ENCODE results near the gene CITED1.

Gene CITED1

GRCh38 chrX:72308566-72309296, 3.0 kb upstream of the CITED1 start:
- peak; percentile 33 for DNase-seq (ENCODE audit: low read depth, low spot score)

- no peak for DNase-seq (ENCODE audit: low read depth, low spot score)
Observed at GRCh38 chrX:72308209-72308565, 2.5 kb upstream of the CITED1 start.

- no peak for DNase-seq (ENCODE audit: low read depth, low spot score)
Observed at GRCh38 chrX:72307646-72308051, 1.9 kb upstream of the CITED1 start.

GRCh38 chrX:72306851-72307645, 1.3 kb upstream of the CITED1 start:
- DNase-seq (ENCODE audit: low read depth, low spot score): no peak

GRCh38 chrX:72306085-72306801, 529 bp upstream of the CITED1 start:
- no peak for DNase-seq (ENCODE audit: low read depth, low spot score)

- no peak for DNase-seq (ENCODE audit: low read depth, low spot score)
Observed at GRCh38 chrX:72304877-72305276, 837 bp downstream of the CITED1 start.

GRCh38 chrX:72301781-72302180, 3.9 kb downstream of the CITED1 start:
- no peak for DNase-seq (ENCODE audit: low read depth, low spot score)

- DNase-seq (ENCODE audit: low read depth, low spot score): no peak
Observed at GRCh38 chrX:72299891-72300630, 5.7 kb downstream of the CITED1 start.

- DNase-seq (ENCODE audit: low read depth, low spot score): no peak
Observed at GRCh38 chrX:72297953-72298730, 7.6 kb downstream of the CITED1 start.

- no peak for DNase-seq (ENCODE audit: low read depth, low spot score)
Observed at GRCh38 chrX:72296991-72297390, 8.7 kb downstream of the CITED1 start.

GRCh38 chrX:72295745-72296144, 10.0 kb downstream of the CITED1 start:
- DNase-seq (ENCODE audit: low read depth, low spot score): no peak

GRCh38 chrX:72294497-72294896, 11.2 kb downstream of the CITED1 start:
- no peak for DNase-seq (ENCODE audit: low read depth, low spot score)

GRCh38 chrX:72282302-72282701, 23.4 kb downstream of the CITED1 start:
- DNase-seq (ENCODE audit: low read depth, low spot score): no peak

GRCh38 chrX:72280321-72280845, 25.3 kb downstream of the CITED1 start:
- no peak for DNase-seq (ENCODE audit: low read depth, low spot score)

- no peak for DNase-seq (ENCODE audit: low read depth, low spot score)
Observed at GRCh38 chrX:72276478-72276953, 29.2 kb downstream of the CITED1 start.

- no peak for DNase-seq (ENCODE audit: low read depth, low spot score)
Observed at GRCh38 chrX:72274526-72274925, 31.2 kb downstream of the CITED1 start.

- DNase-seq (ENCODE audit: low read depth, low spot score): no peak
Observed at GRCh38 chrX:72273718-72274117, 32.0 kb downstream of the CITED1 start.

- DNase-seq (ENCODE audit: low read depth, low spot score): no peak
Observed at GRCh38 chrX:72272868-72273267, 32.8 kb downstream of the CITED1 start.

GRCh38 chrX:72271812-72272211, 33.9 kb downstream of the CITED1 start:
- DNase-seq (ENCODE audit: low read depth, low spot score): no peak

- DNase-seq (ENCODE audit: low read depth, low spot score): no peak
Observed at GRCh38 chrX:72271091-72271788, 34.5 kb downstream of the CITED1 start.
